ENCODE results near the gene ROBO4.

Gene ROBO4

GRCh38 chr11:124894606-124895430 lies 2.8 kb downstream of the ROBO4 start:
- TF ChIP-seq CTCF (IDR thresholded peaks at IDR 0.05; ENCODE audit: insufficient read depth, missing control alignments), result no peak
- FAIRE-seq (no peak), DNase-seq (ENCODE audit: insufficient read length, low spot score) (no peak)

GRCh38 chr11:124893781-124894401 lies 3.8 kb downstream of the ROBO4 start:
- FAIRE-seq (no peak), DNase-seq (ENCODE audit: insufficient read length, low spot score) (no peak)
- TF ChIP-seq CTCF (IDR thresholded peaks at IDR 0.05; ENCODE audit: insufficient read depth, missing control alignments), result no peak

GRCh38 chr11:124892750-124893454 lies 4.8 kb downstream of the ROBO4 start:
- DNase-seq (ENCODE audit: insufficient read length, low spot score), result peak; percentile 8
- no peak for FAIRE-seq
- no peak for TF ChIP-seq CTCF (IDR thresholded peaks at IDR 0.05; ENCODE audit: insufficient read depth, missing control alignments)

GRCh38 chr11:124892146-124892545 lies 5.5 kb downstream of the ROBO4 start:
- peak; percentile 7 for DNase-seq (ENCODE audit: insufficient read length, low spot score)
- no peak for FAIRE-seq
- no peak for TF ChIP-seq CTCF (IDR thresholded peaks at IDR 0.05; ENCODE audit: insufficient read depth, missing control alignments)

GRCh38 chr11:124891373-124891861 lies 6.2 kb downstream of the ROBO4 start:
- no peak for FAIRE-seq
- TF ChIP-seq CTCF (IDR thresholded peaks at IDR 0.05; ENCODE audit: insufficient read depth, missing control alignments), result no peak
- peak; percentile 8 for DNase-seq (ENCODE audit: insufficient read length, low spot score)

GRCh38 chr11:124890683-124891372 lies 6.8 kb downstream of the ROBO4 start:
- FAIRE-seq, result no peak
- peak; percentile 3 for DNase-seq (ENCODE audit: insufficient read length, low spot score)
- TF ChIP-seq CTCF (IDR thresholded peaks at IDR 0.05; ENCODE audit: insufficient read depth, missing control alignments), result no peak

All from D721Med (cell line).